Activated CD4-positive, alpha-beta T cell treated with anti-CD3 and anti-CD28 coated beads, Interleukin-2, amount 50 U/mL, for 24 hours (primary cell): ENCODE data around the gene CHAT.

ENCODE experiments used
- DNase-seq, 2 donors: peaks; one replicate each; pipeline ENCODE4 v3.0.0-alpha.2; 2020; ENCODE audit warnings: low read depth in 1 of 2, low spot score in 1 of 2

CHAT gene

DNA sequence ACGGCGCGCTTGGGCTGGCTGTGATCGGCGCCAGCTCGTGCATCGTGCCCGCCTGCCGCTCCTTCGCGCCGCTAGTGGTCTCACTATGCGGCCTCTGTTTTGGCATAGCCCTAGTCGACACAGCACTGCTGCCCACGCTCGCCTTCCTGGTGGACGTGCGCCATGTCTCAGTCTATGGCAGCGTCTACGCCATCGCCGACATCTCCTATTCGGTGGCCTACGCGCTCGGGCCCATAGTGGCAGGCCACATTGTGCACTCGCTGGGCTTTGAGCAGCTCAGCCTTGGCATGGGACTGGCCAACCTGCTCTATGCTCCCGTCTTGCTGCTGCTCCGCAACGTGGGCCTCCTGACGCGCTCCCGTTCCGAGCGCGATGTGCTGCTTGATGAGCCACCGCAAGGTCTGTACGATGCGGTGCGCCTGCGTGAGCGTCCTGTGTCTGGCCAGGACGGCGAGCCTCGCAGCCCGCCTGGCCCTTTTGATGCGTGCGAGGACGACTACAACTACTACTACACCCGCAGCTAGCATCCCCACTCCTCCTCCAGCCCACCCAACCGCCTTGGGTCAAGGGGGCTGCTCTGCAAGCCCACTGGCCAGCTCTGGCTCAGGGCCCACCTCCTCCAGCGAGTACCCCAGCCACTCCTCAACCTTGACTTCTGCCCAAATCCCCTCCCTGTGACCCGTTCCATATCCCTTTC lies 1.9 kb upstream of the CHAT start:
- no peak for DNase-seq

GRCh38 chr10:49612513-49613164 lies 1.2 kb upstream of the CHAT start:
- DNase-seq = no peak

GRCh38 chr10:49613165-49613881 lies 514 bp upstream of the CHAT start:
- no peak for DNase-seq

- DNase-seq = no peak
These were observed 683 bp downstream of the CHAT start for GRCh38 chr10:49614242-49615198.

- no peak for DNase-seq
These were observed 1.4 kb downstream of the CHAT start for GRCh38 chr10:49615213-49615612.

- DNase-seq = no peak
These were observed 1.9 kb downstream of the CHAT start for GRCh38 chr10:49615721-49616120.

GRCh38 chr10:49616421-49617101 lies 2.7 kb downstream of the CHAT start:
- DNase-seq = no peak

DNA sequence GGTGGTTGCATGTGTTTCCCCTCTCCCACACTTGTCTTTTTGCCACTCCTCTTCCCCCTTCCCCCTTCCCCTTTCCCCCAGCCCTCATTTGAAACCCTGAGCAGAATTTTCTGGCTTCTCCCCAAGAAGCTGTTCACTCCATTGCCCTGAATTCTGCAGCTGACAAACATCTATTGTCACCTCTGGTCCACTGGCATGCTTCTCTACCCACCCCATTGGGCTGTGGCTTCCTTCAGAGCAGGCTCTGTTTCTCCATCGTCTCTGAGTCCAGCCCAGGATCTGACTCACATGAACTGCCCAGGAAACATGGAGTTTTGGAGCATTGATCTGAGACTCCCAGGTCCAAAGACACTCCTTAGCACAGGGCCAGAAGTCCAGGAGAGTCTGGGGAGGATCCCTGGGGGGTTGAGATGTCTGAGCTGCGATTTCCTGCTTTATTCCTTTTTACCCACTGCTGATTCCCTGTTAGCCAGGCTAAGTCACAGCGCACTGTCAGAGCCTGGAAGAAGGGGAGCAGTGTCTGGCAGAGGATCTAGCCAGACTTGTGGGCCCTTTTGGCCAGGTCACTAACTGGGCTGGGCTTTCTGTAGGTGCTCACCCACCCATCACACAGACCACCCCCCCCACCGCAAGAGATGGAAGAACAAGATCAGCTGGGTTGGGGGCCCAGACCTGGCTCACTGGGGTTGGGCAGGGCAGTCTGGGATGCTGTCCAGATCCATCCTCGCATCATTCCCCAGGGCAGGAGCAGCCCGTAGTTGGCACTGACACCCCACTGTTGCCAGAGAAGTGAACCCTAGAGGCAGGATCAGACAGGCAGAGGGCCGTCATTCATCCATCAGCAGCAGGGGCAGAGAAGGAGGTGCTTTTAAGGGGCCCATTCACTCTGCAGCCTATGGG lies 3.5 kb downstream of the CHAT start:
- DNase-seq = no peak

DNA sequence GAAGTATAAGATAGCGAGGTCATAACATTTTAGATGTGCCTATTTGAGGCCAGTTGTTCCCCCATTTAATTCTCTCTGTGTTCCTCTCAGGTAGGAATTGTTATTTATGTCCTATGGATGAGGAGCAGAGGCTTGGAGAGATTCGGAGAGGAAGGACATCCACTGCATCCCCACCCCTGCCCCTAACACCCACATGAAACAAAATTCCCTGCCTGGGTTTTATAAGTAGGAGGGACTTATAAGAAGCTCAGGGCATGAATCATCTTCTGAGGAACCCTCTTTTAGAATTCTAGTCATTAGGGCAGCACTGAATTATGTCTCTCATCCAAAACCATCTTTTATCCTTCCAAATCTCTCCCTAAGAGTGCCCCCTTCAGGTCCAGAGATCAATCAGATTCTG lies 5.0 kb downstream of the CHAT start:
- DNase-seq = no peak

- DNase-seq = no peak
These were observed 5.8 kb downstream of the CHAT start for GRCh38 chr10:49619613-49620012.

DNA sequence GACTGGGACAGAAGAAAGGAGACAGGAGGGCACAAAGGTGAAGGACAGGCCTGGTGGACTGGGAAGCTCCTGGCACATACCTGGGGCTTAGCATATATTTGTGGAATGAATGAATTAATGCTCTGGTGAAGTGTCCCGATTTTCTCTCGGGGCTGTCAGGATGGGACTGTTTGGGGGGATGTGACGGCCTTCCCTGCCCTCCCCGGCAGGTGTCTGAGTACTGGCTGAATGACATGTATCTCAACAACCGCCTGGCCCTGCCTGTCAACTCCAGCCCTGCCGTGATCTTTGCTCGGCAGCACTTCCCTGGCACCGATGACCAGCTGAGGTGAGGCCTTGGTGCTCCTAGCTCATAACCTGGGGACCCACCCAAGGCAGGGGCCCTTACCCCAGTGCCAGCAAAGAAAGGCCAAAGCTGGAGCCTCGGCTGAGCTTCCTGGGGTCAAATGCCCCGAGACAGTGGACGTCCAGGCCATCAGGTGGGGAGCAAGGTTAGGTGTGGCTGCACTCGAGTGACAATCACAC lies 6.5 kb downstream of the CHAT start:
- DNase-seq = no peak

DNA sequence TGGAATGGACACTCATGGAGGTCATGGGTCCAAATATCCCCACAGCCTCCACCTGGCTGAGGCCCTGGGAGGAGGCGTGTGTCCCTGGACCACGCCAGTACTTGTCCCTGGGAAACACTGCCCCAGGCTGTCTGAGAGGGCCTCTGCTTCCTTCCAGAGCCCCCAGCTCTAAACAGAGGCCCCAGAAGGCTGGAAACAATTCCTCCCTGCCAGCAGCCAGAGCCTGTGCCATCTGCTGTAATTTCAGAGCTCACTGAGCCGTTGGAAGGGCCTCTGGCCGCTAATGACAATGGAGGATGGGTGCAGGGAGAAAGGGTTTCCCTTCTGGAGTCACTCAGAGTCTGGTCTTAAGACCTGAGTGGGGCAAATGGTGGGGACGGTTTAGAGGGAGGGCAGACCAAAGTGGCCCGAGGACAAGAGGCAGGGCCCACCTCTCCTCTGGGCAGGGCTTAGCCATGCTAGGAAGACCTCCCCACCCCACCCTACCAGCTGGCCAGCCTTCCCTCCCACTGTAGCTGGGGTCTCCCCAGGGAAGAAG lies 7.1 kb downstream of the CHAT start:
- DNase-seq = no peak

GRCh38 chr10:49621561-49621960 lies 7.7 kb downstream of the CHAT start:
- DNase-seq = no peak

- no peak for DNase-seq
These were observed 8.9 kb downstream of the CHAT start for GRCh38 chr10:49622426-49623425.

- no peak for DNase-seq
These were observed 10.8 kb downstream of the CHAT start for GRCh38 chr10:49624629-49625028.

DNA sequence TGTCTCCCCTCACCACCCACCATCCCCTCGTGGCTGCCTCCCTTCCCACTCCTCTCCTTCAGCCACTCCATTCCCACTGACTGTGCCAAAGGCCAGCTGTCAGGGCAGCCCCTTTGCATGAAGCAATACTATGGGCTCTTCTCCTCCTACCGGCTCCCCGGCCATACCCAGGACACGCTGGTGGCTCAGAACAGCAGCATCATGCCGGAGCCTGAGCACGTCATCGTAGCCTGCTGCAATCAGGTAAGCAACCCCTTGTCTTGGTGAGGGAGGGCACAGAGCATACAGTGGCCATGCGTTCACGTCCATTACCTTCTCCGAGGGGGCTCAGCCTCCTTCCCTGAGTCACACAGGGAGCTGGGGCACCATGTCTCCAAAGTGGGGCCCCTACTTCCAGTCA lies 11.6 kb downstream of the CHAT start:
- DNase-seq = no peak

DNA sequence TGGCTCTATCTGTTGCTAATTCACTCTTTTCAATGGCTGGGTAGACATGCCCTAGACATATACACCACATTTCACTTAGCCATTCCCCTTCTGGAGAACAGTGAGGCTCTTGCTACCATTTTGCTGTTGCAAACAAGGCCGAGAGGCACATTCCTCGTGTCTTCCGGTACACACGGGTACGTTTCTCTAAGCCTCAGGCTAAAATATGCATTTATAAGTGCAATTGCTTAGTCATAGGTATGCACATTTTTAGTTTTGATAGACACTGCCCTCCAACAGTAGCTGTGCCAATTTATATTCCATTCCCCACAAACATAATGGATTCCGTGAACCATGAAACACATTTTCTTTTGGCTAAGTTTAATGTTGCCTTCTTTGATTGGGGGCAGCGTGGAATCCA lies 13.2 kb downstream of the CHAT start:
- no peak for DNase-seq
